OCI-LY3 (cell line): ENCODE measurements around the gene PCSK5.

ENCODE experiments used
- H2AFZ ChIP-seq: fragments of 200-600, 300-600 bp; shearing (Covaris generic); 2 replicates; pipeline ENCODE4 v1.6.0; 2014; ENCODE audit warnings: antibody characterized with exemption, low read depth, low read length
- H3K27ac ChIP-seq: fragments of 200-600, 300-600 bp; sonication (generic); 2 replicates; pipeline ENCODE4 v1.5.1; 2014; ENCODE audit warnings: mild to moderate bottlenecking, low read length, moderate library complexity, mixed read lengths
- H3K27me3 ChIP-seq: fragments of 200-600, 300-600 bp; sonication (generic); 2 replicates; pipeline ENCODE4 v1.6.1; 2014; ENCODE audit warnings: low read depth, low read length, mixed read lengths
- H3K36me3 ChIP-seq: fragments of 200-600, 300-600 bp; sonication (generic); replicated peaks from 2 replicates; pipeline ENCODE3; 2014; ENCODE audit warnings: low read depth, low read length, mixed read lengths
- H3K4me1 ChIP-seq: fragments of 300-600, 200-600 bp; sonication (generic); 2 replicates; pipeline ENCODE4 v1.6.1; 2014; ENCODE audit warnings: low read length, mixed read lengths
- H3K4me2 ChIP-seq: fragments of 200-600, 300-600 bp; sonication (generic); 2 replicates; pipeline ENCODE4 v1.6.1; 2014; ENCODE audit warnings: low read length, mixed read lengths
- H3K4me3 ChIP-seq: fragments of 300-600, 200-600 bp; sonication (generic); 2 replicates; pipeline ENCODE4 v1.5.1; 2014; ENCODE audit warnings: antibody characterized with exemption, mild to moderate bottlenecking, low read length, moderate library complexity
- H3K79me2 ChIP-seq: fragments of 300-600, 200-600 bp; shearing (Covaris generic); 2 replicates; pipeline ENCODE4 v1.6.1; 2014; ENCODE audit warnings: mild to moderate bottlenecking, low read length, mixed read lengths
- H3K9ac ChIP-seq: fragments of 300-600, 200-600 bp; shearing (Covaris generic); 2 replicates; pipeline ENCODE4 v1.6.0; 2014; ENCODE audit warnings: mild to moderate bottlenecking, low read length, moderate library complexity
- H3K9me3 ChIP-seq: fragments of 200-600, 300-600 bp; shearing (Covaris generic); 2 replicates; pipeline ENCODE4 v1.6.1; 2014; ENCODE audit warnings: low read length, mixed read lengths; ENCODE audit not compliant: insufficient read depth
- H4K20me1 ChIP-seq: fragments of 200-600, 300-600 bp; sonication (generic); 2 replicates; pipeline ENCODE4 v1.6.1; 2016; ENCODE audit warnings: low read length, mixed read lengths; ENCODE audit not compliant: insufficient read depth
- CTCF ChIP-seq: fragments of 200-600, 300-600 bp; sonication (generic); IDR thresholded peaks from 2 replicates; pipeline ENCODE4 v1.5.1; 2014; ENCODE audit warnings: antibody characterized with exemption, low read length, low read depth
- EZH2phosphoT487 ChIP-seq: fragments of 200-600 bp; shearing (Covaris generic); IDR thresholded peaks from 2 replicates; pipeline ENCODE4 v1.6.1; 2018; ENCODE audit warnings: antibody characterized with exemption, mixed run types, low read depth

PCSK5 gene

GRCh38 chr9:75921391-75922127 lies 31.1 kb downstream of the PCSK5 start:
- Histone ChIP-seq H4K20me1 (no peaks in the 10 kb centered on the region), H3K4me3 (no peak overlapping the region), H3K4me2 (no peak overlapping the region), H3K4me1 (no peaks in the 10 kb centered on the region), H3K27me3 (0 out of 2 replicates have a peak, but pooled peaks cover 4% of the 10 kb centered on the region), H3K36me3 (no peaks in the 10 kb centered on the region), H3K9ac (no peak overlapping the region), H3K79me2 (no peaks in the 10 kb centered on the region), H3K9me3 (no peaks in the 10 kb centered on the region), H3K27ac (no peak overlapping the region), H2AFZ (no peak overlapping the region)
- TF ChIP-seq EZH2phosphoT487 (no peak), CTCF (no peak)

GRCh38 chr9:75926385-75926784 lies 35.9 kb downstream of the PCSK5 start:
- Histone ChIP-seq H3K27ac (no peak overlapping the region), H3K79me2 (no peaks in the 10 kb centered on the region), H2AFZ (no peak overlapping the region), H3K4me1 (no peaks in the 10 kb centered on the region), H3K9ac (no peak overlapping the region), H4K20me1 (no peaks in the 10 kb centered on the region), H3K4me3 (no peak overlapping the region), H3K4me2 (no peak overlapping the region), H3K9me3 (no peaks in the 10 kb centered on the region), H3K27me3 (0 out of 2 replicates have a peak, but pooled peaks cover 4% of the 10 kb centered on the region), H3K36me3 (no peaks in the 10 kb centered on the region)
- TF ChIP-seq CTCF, result no peak
- no peak for TF ChIP-seq EZH2phosphoT487

DNA sequence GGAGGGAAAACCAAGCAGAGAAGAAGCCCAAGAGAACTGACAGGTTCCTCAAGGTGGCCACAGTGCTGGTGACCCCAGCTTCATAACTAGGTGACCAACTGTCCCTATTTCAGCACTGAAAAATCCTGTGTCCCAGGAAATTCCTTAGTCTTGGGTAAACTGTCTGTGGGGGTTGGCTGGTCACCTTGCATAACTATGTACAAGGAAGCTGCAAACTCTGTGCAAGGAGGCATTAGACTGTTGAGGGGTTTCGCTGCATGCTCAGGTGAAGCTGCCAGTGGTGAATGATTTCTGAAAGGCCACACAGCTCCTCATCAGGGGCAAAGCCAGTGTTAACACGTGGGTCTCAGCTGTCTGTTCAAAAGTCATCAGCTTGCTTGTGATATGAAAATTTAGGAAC lies 36.9 kb downstream of the PCSK5 start:
- Histone ChIP-seq H3K4me2 (no peak overlapping the region), H3K9me3 (no peaks in the 10 kb centered on the region), H3K36me3 (no peaks in the 10 kb centered on the region), H3K79me2 (no peaks in the 10 kb centered on the region), H4K20me1 (no peaks in the 10 kb centered on the region), H3K4me3 (no peak overlapping the region), H3K4me1 (no peaks in the 10 kb centered on the region), H2AFZ (no peak overlapping the region), H3K9ac (no peak overlapping the region), H3K27me3 (0 out of 2 replicates have a peak, but pooled peaks cover 4% of the 10 kb centered on the region), H3K27ac (no peak overlapping the region)
- no peak for TF ChIP-seq EZH2phosphoT487
- no peak for TF ChIP-seq CTCF

- Histone ChIP-seq H4K20me1 (no peaks in the 10 kb centered on the region), H3K36me3 (no peaks in the 10 kb centered on the region), H3K9me3 (no peaks in the 10 kb centered on the region)
Observed at GRCh38 chr9:75930190-75930589, 39.7 kb downstream of the PCSK5 start.

More at GRCh38 chr9:75930190-75930589, 39.7 kb downstream of the PCSK5 start:
- no peak overlapping the region for H2AFZ ChIP-seq
- H3K9ac ChIP-seq, result no peak overlapping the region
- no peak overlapping the region for H3K4me3 ChIP-seq
- H3K4me1 ChIP-seq, result no peaks in the 10 kb centered on the region
- TF ChIP-seq EZH2phosphoT487 (no peak), CTCF (no peak)
- no peak overlapping the region for H3K27ac ChIP-seq
- H3K27me3 ChIP-seq, result no peaks in the 10 kb centered on the region
- no peak overlapping the region for H3K4me2 ChIP-seq
- no peaks in the 10 kb centered on the region for H3K79me2 ChIP-seq
